GM18519 (cell line): ENCODE data around the gene STAMBP.
"Not testable (repeated sequence)": the region's sequence is repeated elsewhere in the genome, so short reads cannot be mapped to it uniquely, and the experiment has no call there.

Source experiments
- ATAC-seq: cut with Tn5 transposase; IDR thresholded peaks from one replicate; pipeline ENCODE4 v1.9.1; 2021; ENCODE audit warnings: mild to moderate bottlenecking, moderate library complexity; ENCODE audit not compliant: unreplicated experiment, low FRiP score

The STAMBP gene

GRCh38 chr2:73885406-73885805 is 56.6 kb downstream of the STAMBP start:
- ATAC-seq = no peak

- no peak for ATAC-seq
Observed at GRCh38 chr2:73886357-73886756, 57.6 kb downstream of the STAMBP start.

- ATAC-seq = not testable (repeated sequence)
Observed at GRCh38 chr2:73887596-73888353, 59.0 kb downstream of the STAMBP start.

GRCh38 chr2:73888388-73888787 is 59.6 kb downstream of the STAMBP start:
- no peak for ATAC-seq

- ATAC-seq = no peak
Observed at GRCh38 chr2:73889206-73889605, 60.4 kb downstream of the STAMBP start.

GRCh38 chr2:73890301-73891092 is 61.7 kb downstream of the STAMBP start:
- ATAC-seq = no peak

- no peak for ATAC-seq
Observed at GRCh38 chr2:73891276-73891901, 62.6 kb downstream of the STAMBP start.

- ATAC-seq = no peak
Observed at GRCh38 chr2:73892631-73893329, 64.0 kb downstream of the STAMBP start, which contains the start of gene ACTG2. TSS of gene ACTG2 (plus strand) at chr2:73893008. CDS start at chr2:73901312, 8,304 bp downstream.

GRCh38 chr2:73893764-73894474 is 65.2 kb downstream of the STAMBP start:
- no peak for ATAC-seq

GRCh38 chr2:73894475-73894850 is 65.7 kb downstream of the STAMBP start:
- ATAC-seq = no peak

GRCh38 chr2:73894877-73895276 is 66.1 kb downstream of the STAMBP start:
- no peak for ATAC-seq

GRCh38 chr2:73895473-73895872 is 66.7 kb downstream of the STAMBP start:
- no peak for ATAC-seq

GRCh38 chr2:73896362-73897239 is 67.8 kb downstream of the STAMBP start:
- peak; percentile 67 for ATAC-seq

GRCh38 chr2:73897240-73897583 is 68.5 kb downstream of the STAMBP start:
- ATAC-seq = no peak

GRCh38 chr2:73897934-73898333 is 69.2 kb downstream of the STAMBP start:
- no peak for ATAC-seq

- no peak for ATAC-seq
Observed at GRCh38 chr2:73899801-73900336, 71.1 kb downstream of the STAMBP start.

- ATAC-seq = no peak
Observed at GRCh38 chr2:73901143-73901542, 72.4 kb downstream of the STAMBP start.

- no peak for ATAC-seq
Observed at GRCh38 chr2:73902284-73902683, 73.5 kb downstream of the STAMBP start.

GRCh38 chr2:73903313-73903712 is 74.6 kb downstream of the STAMBP start:
- ATAC-seq = no peak
